ENCODE results near the gene KIF5A. TPM values are rescaled to one million over a fixed set of nuclear protein-coding genes. Genes with fewer than 3 reads are reported as not detected.
"Not testable (repeated sequence)": the region's sequence is repeated elsewhere in the genome, so short reads cannot be mapped to it uniquely, and the experiment has no call there.

Gene KIF5A
- total and polyA plus RNA-seq, 5 experiments from 2014 or later: 0.17 to 2.3 (median 0.85) TPM; not detected in 1

- Mint-ChIP-seq H3K9me3 (no peaks in the 10 kb centered on the region), H3K4me3 (peak overlapping the region in 1 of 10 donors; percentile 67), H3K4me1 (peaks cover 7 to 33% (median 20%) of the 10 kb centered on the region in 4 donors), H3K36me3 (peaks cover 0 to 4% (median 2%) of the 10 kb centered on the region in 3 donors), H3K27me3 (peaks cover 13 to 73% (median 37%) of the 10 kb centered on the region in 5 donors), H3K27ac (no peak overlapping the region)
- ATAC-seq: no peak
- POLR2A ChIA-PET: interaction anchor here (1.4 kb wide), 1 partner anchor 9 kb away, joined by 5 read pairs; no protein-coding TSS in a partner anchor
- DNase-seq: no peak
These were observed 65.2 kb downstream of the KIF5A start for GRCh38 chr12:57614948-57615500.

- H3K27me3 Mint-ChIP-seq: peaks cover 16 to 79% (median 40%) of the 10 kb centered on the region in 5 donors
- DNase-seq (no peak), ATAC-seq (no peak)
- no peak overlapping the region for H3K27ac Mint-ChIP-seq
- H3K36me3 Mint-ChIP-seq: peaks cover 0 to 4% (median 2%) of the 10 kb centered on the region in 3 donors
- peaks cover 5 to 35% (median 19%) of the 10 kb centered on the region in 4 donors for H3K4me1 Mint-ChIP-seq
- H3K4me3 Mint-ChIP-seq: no peak overlapping the region
- POLR2A ChIA-PET: interaction anchor here (0.5 kb wide), 1 partner anchor 15 kb away, joined by 3 read pairs; no protein-coding TSS in a partner anchor
- no peaks in the 10 kb centered on the region for H3K9me3 Mint-ChIP-seq
These were observed 65.8 kb downstream of the KIF5A start for GRCh38 chr12:57615637-57616036.

- Mint-ChIP-seq H3K4me1 (peaks cover 13 to 39% (median 24%) of the 10 kb centered on the region in 4 donors), H3K9me3 (no peaks in the 10 kb centered on the region), H3K27ac (no peak overlapping the region), H3K27me3 (peaks cover 22 to 88% (median 48%) of the 10 kb centered on the region in 5 donors), H3K4me3 (no peak overlapping the region), H3K36me3 (peaks cover 0 to 4% (median 2%) of the 10 kb centered on the region in 3 donors)
- ATAC-seq (no peak), DNase-seq (no peak)
- POLR2A ChIA-PET: no interaction called here
These were observed 66.7 kb downstream of the KIF5A start for GRCh38 chr12:57616383-57617101.

- Mint-ChIP-seq H3K4me3 (no peak overlapping the region), H3K27ac (peak overlapping the region in 1 of 10 donors; percentile 66), H3K27me3 (peaks cover 34 to 94% (median 56%) of the 10 kb centered on the region in 5 donors), H3K9me3 (no peaks in the 10 kb centered on the region), H3K36me3 (peaks cover 0 to 5% (median 4%) of the 10 kb centered on the region in 3 donors), H3K4me1 (peaks cover 23 to 41% (median 31%) of the 10 kb centered on the region in 4 donors)
- DNase-seq: no peak
- no peak for ATAC-seq
- POLR2A ChIA-PET: no interaction called here
These were observed 68.1 kb downstream of the KIF5A start for GRCh38 chr12:57617942-57618341.

- H3K27ac Mint-ChIP-seq, H3K4me3 Mint-ChIP-seq, DNase-seq, ATAC-seq, POLR2A ChIA-PET, H3K36me3 Mint-ChIP-seq, H3K9me3 Mint-ChIP-seq: not testable (repeated sequence)
- Mint-ChIP-seq H3K27me3 (peaks cover 37 to 94% (median 61%) of the 10 kb centered on the region in 5 donors), H3K4me1 (peaks cover 23 to 40% (median 31%) of the 10 kb centered on the region in 4 donors)
These were observed 68.6 kb downstream of the KIF5A start for GRCh38 chr12:57618431-57618830.

GRCh38 chr12:57618966-57619433, 69.2 kb downstream of the KIF5A start:
- Mint-ChIP-seq H3K4me3 (peak overlapping the region in 9 of 10 donors; percentile 22 to 75 (median 62)), H3K27me3 (peaks cover 40 to 95% (median 67%) of the 10 kb centered on the region in 5 donors), H3K36me3 (peaks cover 0 to 5% (median 4%) of the 10 kb centered on the region in 3 donors), H3K4me1 (peaks cover 23 to 39% (median 31%) of the 10 kb centered on the region in 4 donors), H3K27ac (no peak overlapping the region), H3K9me3 (no peaks in the 10 kb centered on the region)
- no peak for DNase-seq
- POLR2A ChIA-PET: no interaction called here
- ATAC-seq: no peak

- Mint-ChIP-seq H3K4me3 (peak overlapping the region in 9 of 10 donors; percentile 38 to 85 (median 69)), H3K9me3 (no peaks in the 10 kb centered on the region), H3K27me3 (peaks cover 47 to 100% (median 73%) of the 10 kb centered on the region in 5 donors), H3K27ac (no peak overlapping the region), H3K36me3 (peaks cover 0 to 5% (median 4%) of the 10 kb centered on the region in 3 donors), H3K4me1 (peaks cover 23 to 33% (median 31%) of the 10 kb centered on the region in 4 donors)
- DNase-seq (peak in 1 of 10 donors; percentile 25), ATAC-seq (peak; percentile 55 to 62)
- POLR2A ChIA-PET: interaction anchor here (1.4 to 1.6 kb wide), 2 partner anchors 14 to 29 kb away, joined by 5 read pairs; partner anchors contain the start of genes DTX3 and PIP4K2C
These were observed 69.8 kb downstream of the KIF5A start for GRCh38 chr12:57619434-57620244.

- DNase-seq: peak in 1 of 10 donors; percentile 22
- H3K9me3 Mint-ChIP-seq: no peaks in the 10 kb centered on the region
- H3K4me1 Mint-ChIP-seq: peaks cover 23 to 33% (median 30%) of the 10 kb centered on the region in 4 donors
- peaks cover 0 to 5% (median 4%) of the 10 kb centered on the region in 3 donors for H3K36me3 Mint-ChIP-seq
- H3K27me3 Mint-ChIP-seq: peaks cover 51 to 100% (median 78%) of the 10 kb centered on the region in 5 donors
- H3K4me3 Mint-ChIP-seq: peak overlapping the region; percentile 68 to 87 (median 84)
- peak overlapping the region in 3 of 10 donors; percentile 26 to 69 (median 61) for H3K27ac Mint-ChIP-seq
- POLR2A ChIA-PET: interaction anchor here (0.8 to 1.6 kb wide), 9 partner anchors 15 to 162 kb away, joined by 3 to 5 read pairs (median 4); partner anchors contain the start of genes DTX3 and PIP4K2C
- peak in 1 of 2 donors; percentile 3 for ATAC-seq
These were observed 70.5 kb downstream of the KIF5A start for GRCh38 chr12:57620245-57620935.

GRCh38 chr12:57620936-57621496, 71.2 kb downstream of the KIF5A start:
- DNase-seq (peak in 1 of 10 donors; percentile 29), ATAC-seq (peak; percentile 35 to 43)
- Mint-ChIP-seq H3K4me3 (peak overlapping the region; percentile 68 to 87 (median 84)), H3K4me1 (peaks cover 23 to 33% (median 30%) of the 10 kb centered on the region in 4 donors), H3K27me3 (peaks cover 57 to 100% (median 82%) of the 10 kb centered on the region in 5 donors), H3K9me3 (no peaks in the 10 kb centered on the region), H3K36me3 (peaks cover 0 to 5% (median 4%) of the 10 kb centered on the region in 3 donors), H3K27ac (peak overlapping the region in 3 of 10 donors; percentile 26 to 69 (median 61))
- POLR2A ChIA-PET: interaction anchor here (0.8 to 1.6 kb wide), 8 partner anchors 16 to 162 kb away, joined by 3 to 5 read pairs (median 4); partner anchors contain the start of gene DTX3

- POLR2A ChIA-PET: interaction anchor here (0.8 to 1.6 kb wide), 6 partner anchors 16 to 159 kb away, joined by 3 to 7 read pairs (median 5); partner anchors contain the start of genes ARHGAP9 and DTX3
- ATAC-seq (peak; percentile 69 to 79), DNase-seq (peak in 8 of 10 donors; percentile 41 to 60 (median 51))
- H3K27me3 Mint-ChIP-seq: peaks cover 58 to 100% (median 85%) of the 10 kb centered on the region in 5 donors
- peaks cover 0 to 5% (median 4%) of the 10 kb centered on the region in 3 donors for H3K36me3 Mint-ChIP-seq
- H3K9me3 Mint-ChIP-seq: no peaks in the 10 kb centered on the region
- H3K4me3 Mint-ChIP-seq: peak overlapping the region; percentile 68 to 87 (median 84)
- peaks cover 23 to 33% (median 30%) of the 10 kb centered on the region in 4 donors for H3K4me1 Mint-ChIP-seq
- H3K27ac Mint-ChIP-seq: peak overlapping the region in 2 of 10 donors; percentile 49 to 52
These were observed 71.9 kb downstream of the KIF5A start for GRCh38 chr12:57621497-57622292.
